ENCODE data around the gene KDM5B. TPM values are rescaled to one million over a fixed set of nuclear protein-coding genes. Genes with fewer than 3 reads are reported as not detected.
A peak's percentile ranks its signal among the peaks of the same experiment; 100 is the strongest.

KDM5B gene
- total RNA-seq, 4 donors from 2014 or later: 40.8 to 69.7 (median 45.7) TPM

GRCh38 chr1:202694314-202694713 lies 113.9 kb downstream of the KDM5B start:
- no peak for DNase-seq (ENCODE audit: low spot score)
- TF ChIP-seq CTCF (IDR thresholded peaks at IDR 0.05): no peak
- no peak for ATAC-seq (ENCODE audit: low FRiP score)

GRCh38 chr1:202692959-202693555 lies 115.2 kb downstream of the KDM5B start:
- DNase-seq (ENCODE audit: low spot score): peak; percentile 63
- no peak for TF ChIP-seq CTCF (IDR thresholded peaks at IDR 0.05)

GRCh38 chr1:202691816-202692215 lies 116.4 kb downstream of the KDM5B start:
- TF ChIP-seq CTCF (IDR thresholded peaks at IDR 0.05): no peak
- DNase-seq (ENCODE audit: low spot score) (no peak), ATAC-seq (ENCODE audit: low FRiP score) (no peak)

More at GRCh38 chr1:202692959-202693555, 115.2 kb downstream of the KDM5B start:
- ATAC-seq (ENCODE audit: low FRiP score): no peak

- TF ChIP-seq CTCF (IDR thresholded peaks at IDR 0.05): no peak
- ATAC-seq (ENCODE audit: low FRiP score) (no peak), DNase-seq (ENCODE audit: low spot score) (no peak)
Measured at GRCh38 chr1:202689493-202690342, 118.5 kb downstream of the KDM5B start.

- no peak for TF ChIP-seq CTCF (IDR thresholded peaks at IDR 0.05)
- ATAC-seq (ENCODE audit: low FRiP score) (no peak), DNase-seq (ENCODE audit: low spot score) (no peak)
Measured at GRCh38 chr1:202689082-202689481, 119.1 kb downstream of the KDM5B start.

- no peak for TF ChIP-seq CTCF (IDR thresholded peaks at IDR 0.05)
- DNase-seq (ENCODE audit: low spot score) (no peak), ATAC-seq (ENCODE audit: low FRiP score) (no peak)
Measured at GRCh38 chr1:202688401-202688800, 119.8 kb downstream of the KDM5B start.

GRCh38 chr1:202687798-202688197 lies 120.4 kb downstream of the KDM5B start:
- DNase-seq (ENCODE audit: low spot score): no peak
- no peak for ATAC-seq (ENCODE audit: low FRiP score)
- TF ChIP-seq CTCF (IDR thresholded peaks at IDR 0.05): no peak
